Prostate gland (tissue), 2 donors: Measurements from ENCODE around the gene HSPE1. TPM values are rescaled to one million over a fixed set of nuclear protein-coding genes. Genes with fewer than 3 reads are reported as not detected.

ENCODE experiments used
- DNase-seq: peaks from one replicate; pipeline ENCODE4 v3.0.0-alpha.2; 2019; ENCODE audit warnings: low spot score
- H3K27ac ChIP-seq, 2 donors: fragments of 200-600 bp; sonication (generic); 2 replicates each; pipeline ENCODE4 v1.5.1; 2017 to 2019
- H3K27me3 ChIP-seq: fragments of 200-600 bp; sonication (generic); replicated peaks from 2 replicates; pipeline ENCODE4 v1.5.1; 2019; ENCODE audit not compliant: insufficient read depth
- H3K36me3 ChIP-seq, 2 donors: fragments of 200-600 bp; sonication (generic); 1 replicate in 1 of 2; 2 replicates in 1 of 2; pipeline versions ENCODE4 v1.5.1 to v1.8.1; 2017 to 2019
- H3K4me1 ChIP-seq: fragments of 200-600 bp; sonication (generic); replicated peaks from 2 replicates; pipeline ENCODE4 v1.5.1; 2019
- H3K4me3 ChIP-seq, 2 donors: fragments of 200-600 bp; sonication (generic); 2 replicates each; pipeline ENCODE4 v1.5.1; 2017 to 2019
- H3K9me3 ChIP-seq: fragments of 200-600 bp; sonication (generic); 2 replicates; pipeline ENCODE4 v1.5.1; 2017
- POLR2A ChIP-seq: fragments of 450-650 bp; IDR thresholded peaks from one replicate; pipeline ENCODE4 v1.6.1; 2016; ENCODE audit warnings: antibody characterized with exemption, mild to moderate bottlenecking
- POLR2AphosphoS5 ChIP-seq: sonication (generic); formaldehyde crosslinking; IDR thresholded peaks from one replicate; pipeline ENCODE4 v1.6.1; 2017; ENCODE audit warnings: antibody characterized with exemption
- WGBS: methylation state at CpG from one replicate; pipeline ENCODE4 v1.1.5; 2018; 5-methylcytosine and 5-hydroxymethylcytosine counted together
- intact Hi-C: fragments of 100-400 bp; cut with DNase I; formaldehyde crosslinking; loops from one replicate; pipeline ENCODE4 v1.14.2; 2022
- total RNA-seq, 2 donors: library from RNA; depleted of rRNA; stranded (reverse); fragments of >200 nt; gene quantifications; one replicate each; pipeline ENCODE4 v1.1.0, GENCODE V29; 2016
- TF ChIP-seq, protein P1 (sequence below), 4 experiments: fragments of 200-600 bp in 2 of 4; fragments of 450-650 bp in 2 of 4; sonication (generic) in 2 of 4; IDR thresholded peaks; 1 replicate in 3 of 4; 2 replicates in 1 of 4; pipeline ENCODE4 v1.5.1; 2016 to 2019; ENCODE audit warnings: antibody characterized with exemption in 4 of 4, mild to moderate bottlenecking in 2 of 4, moderate library complexity in 2 of 4

Gene HSPE1
- total RNA-seq, 2 donors from 2014 or later = 57.0 to 139 TPM

- Histone ChIP-seq H3K36me3 (no peaks in the 10 kb centered on the region), H3K9me3 (no peaks in the 10 kb centered on the region), H3K27me3 (no peaks in the 10 kb centered on the region), H3K4me1 (no peaks in the 10 kb centered on the region), H3K27ac (no peak overlapping the region), H3K4me3 (no peak overlapping the region)
- DNase-seq = no peak
- 95% methylated on average over 2 of the region's 2 CpGs for WGBS
- TF ChIP-seq POLR2A (no peak), POLR2AphosphoS5 (no peak)
- TF ChIP-seq, protein P1, sequence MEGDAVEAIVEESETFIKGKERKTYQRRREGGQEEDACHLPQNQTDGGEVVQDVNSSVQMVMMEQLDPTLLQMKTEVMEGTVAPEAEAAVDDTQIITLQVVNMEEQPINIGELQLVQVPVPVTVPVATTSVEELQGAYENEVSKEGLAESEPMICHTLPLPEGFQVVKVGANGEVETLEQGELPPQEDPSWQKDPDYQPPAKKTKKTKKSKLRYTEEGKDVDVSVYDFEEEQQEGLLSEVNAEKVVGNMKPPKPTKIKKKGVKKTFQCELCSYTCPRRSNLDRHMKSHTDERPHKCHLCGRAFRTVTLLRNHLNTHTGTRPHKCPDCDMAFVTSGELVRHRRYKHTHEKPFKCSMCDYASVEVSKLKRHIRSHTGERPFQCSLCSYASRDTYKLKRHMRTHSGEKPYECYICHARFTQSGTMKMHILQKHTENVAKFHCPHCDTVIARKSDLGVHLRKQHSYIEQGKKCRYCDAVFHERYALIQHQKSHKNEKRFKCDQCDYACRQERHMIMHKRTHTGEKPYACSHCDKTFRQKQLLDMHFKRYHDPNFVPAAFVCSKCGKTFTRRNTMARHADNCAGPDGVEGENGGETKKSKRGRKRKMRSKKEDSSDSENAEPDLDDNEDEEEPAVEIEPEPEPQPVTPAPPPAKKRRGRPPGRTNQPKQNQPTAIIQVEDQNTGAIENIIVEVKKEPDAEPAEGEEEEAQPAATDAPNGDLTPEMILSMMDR (IDR thresholded peaks at IDR 0.05) = no peak
- intact Hi-C loops = loop anchor here (5.0 kb wide), 1 partner anchor 52 kb away; the partner anchor contains the start of gene COQ10B
These were observed 3.8 kb downstream of the HSPE1 start for GRCh38 chr2:197504000-197504399.

GRCh38 chr2:197504512-197504911 is 4.3 kb downstream of the HSPE1 start:
- 97% methylated on average over 6 of the region's 6 CpGs for WGBS
- intact Hi-C loops = loop anchor here (5.0 kb wide), 1 partner anchor 52 kb away; the partner anchor contains the start of gene COQ10B

GRCh38 chr2:197506658-197507057 is 6.5 kb downstream of the HSPE1 start:
- intact Hi-C loops = no loop called here
- Histone ChIP-seq H3K27ac (no peak overlapping the region), H3K4me1 (no peaks in the 10 kb centered on the region), H3K36me3 (no peaks in the 10 kb centered on the region), H3K27me3 (no peaks in the 10 kb centered on the region), H3K4me3 (no peak overlapping the region), H3K9me3 (no peaks in the 10 kb centered on the region)
- WGBS = 91% methylated on average over 5 of the region's 5 CpGs
- TF ChIP-seq POLR2AphosphoS5 (no peak), POLR2A (no peak)
- TF ChIP-seq, protein P1 (IDR thresholded peaks at IDR 0.05) = no peak
- DNase-seq = no peak

More at GRCh38 chr2:197504512-197504911, 4.3 kb downstream of the HSPE1 start:
- Histone ChIP-seq H3K9me3 (no peaks in the 10 kb centered on the region), H3K4me3 (no peak overlapping the region), H3K36me3 (no peaks in the 10 kb centered on the region), H3K4me1 (no peaks in the 10 kb centered on the region), H3K27ac (no peak overlapping the region), H3K27me3 (no peaks in the 10 kb centered on the region)
- DNase-seq = no peak
- no peak for TF ChIP-seq POLR2AphosphoS5
- TF ChIP-seq POLR2A = no peak
- TF ChIP-seq, protein P1 (IDR thresholded peaks at IDR 0.05) = no peak

DNA sequence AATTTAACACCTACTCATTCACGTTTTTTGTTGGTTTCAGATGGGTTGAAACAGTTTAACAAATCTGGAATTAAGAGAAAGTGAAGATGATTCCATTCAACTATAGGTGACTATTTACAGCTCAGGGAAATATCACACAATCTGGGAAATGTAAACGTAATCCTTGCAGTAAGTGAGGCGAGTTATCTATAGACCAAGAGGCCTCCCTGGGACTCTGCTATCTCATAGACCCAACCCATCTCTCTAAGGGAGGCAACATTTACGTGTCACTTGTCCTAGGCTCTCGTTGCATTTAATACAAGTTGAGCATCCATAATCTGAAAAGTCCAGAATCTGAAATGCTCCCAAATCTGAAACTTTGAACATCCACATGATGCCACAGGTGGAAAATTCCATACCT is 13.7 kb downstream of the HSPE1 start:
- 93% methylated on average over 5 of the region's 5 CpGs for WGBS
- no peak overlapping the region for H3K27ac ChIP-seq
- H3K4me3 ChIP-seq = no peak overlapping the region
- TF ChIP-seq POLR2AphosphoS5 = no peak
- TF ChIP-seq, protein P1 (IDR thresholded peaks at IDR 0.05) = no peak
- intact Hi-C loops = no loop called here
- H3K4me1 ChIP-seq = no peaks in the 10 kb centered on the region
- no peak for DNase-seq
- H3K9me3 ChIP-seq = no peaks in the 10 kb centered on the region
- no peaks in the 10 kb centered on the region for H3K36me3 ChIP-seq
- H3K27me3 ChIP-seq = no peaks in the 10 kb centered on the region

DNA sequence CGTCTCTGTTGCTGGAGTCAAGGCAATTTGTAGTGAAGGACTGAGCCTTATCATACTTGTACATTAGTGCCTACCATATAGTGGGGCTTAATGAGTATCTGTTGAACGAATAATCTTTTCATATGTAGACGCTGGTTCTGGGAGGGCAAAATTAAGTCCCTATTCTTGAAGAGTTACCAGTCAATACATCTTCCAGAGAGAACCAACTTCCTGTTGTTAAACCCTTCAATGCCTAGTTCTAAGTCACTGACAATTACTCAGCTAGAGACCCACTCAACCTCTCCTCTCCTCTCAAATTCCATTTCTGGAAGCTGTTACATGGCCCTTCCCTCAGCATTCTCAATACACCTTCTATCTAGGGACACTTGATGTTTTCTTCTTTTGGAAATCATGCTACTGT is 14.6 kb downstream of the HSPE1 start:
- Histone ChIP-seq H3K27ac (peak overlapping the region; percentile 95 to 97), H3K27me3 (no peaks in the 10 kb centered on the region), H3K9me3 (no peaks in the 10 kb centered on the region), H3K4me1 (no peaks in the 10 kb centered on the region), H3K36me3 (no peaks in the 10 kb centered on the region), H3K4me3 (peak overlapping the region in 1 of 2 donors; percentile 77)
- DNase-seq = no peak
- WGBS = 73% methylated on average over 3 of the region's 3 CpGs
- intact Hi-C loops = loop anchor here (5.0 kb wide), 1 partner anchor 193 kb away; the partner anchor contains the start of gene MARS2
- no peak for TF ChIP-seq POLR2A
- no peak for TF ChIP-seq POLR2AphosphoS5
- TF ChIP-seq, protein P1 (IDR thresholded peaks at IDR 0.05) = no peak
